Psoas muscle (tissue), 8 donors: ENCODE data around the gene FXYD3. TPM values are rescaled to one million over a fixed set of nuclear protein-coding genes. Genes with fewer than 3 reads are reported as not detected.

ENCODE experiments used
- ATAC-seq, 4 donors: fragments of 200-7000 bp; cut with Tn5 transposase; one replicate each; pipeline ENCODE4 v1.9.1; 2020; ENCODE audit warnings: moderate library complexity in 3 of 4, mild to moderate bottlenecking in 2 of 4
- DNase-seq, 2 donors: peaks; one replicate each; pipeline ENCODE4 v3.0.0-alpha.2; 2020
- H3K27ac ChIP-seq: fragments of 200-600 bp; one replicate; pipeline ENCODE4 v1.8.0; 2022
- H3K27me3 ChIP-seq, 3 donors: fragments of 200-600 bp in 1 of 3; one replicate each; pipeline versions ENCODE4 v1.6.1 to v1.8.0; 2013 to 2022; ENCODE audit warnings: low read length in 2 of 3, mild to moderate bottlenecking in 2 of 3, moderate library complexity in 1 of 3; ENCODE audit not compliant: insufficient read depth in 3 of 3
- H3K36me3 ChIP-seq, 2 donors: fragments of 200-600 bp in 1 of 2; one replicate each; pipeline versions ENCODE4 v1.6.1 to v1.8.0; 2013 to 2022; ENCODE audit warnings: low read depth in 1 of 2, mild to moderate bottlenecking in 1 of 2, moderate library complexity in 1 of 2; ENCODE audit not compliant: insufficient read depth in 1 of 2
- H3K4me1 ChIP-seq: fragments of 200-600 bp; one replicate; pipeline ENCODE4 v1.8.0; 2022
- H3K4me3 ChIP-seq: fragments of 200-600 bp; one replicate; pipeline ENCODE4 v1.8.0; 2022; ENCODE audit warnings: mild to moderate bottlenecking
- H3K9me3 ChIP-seq: fragments of 200-600 bp; one replicate; pipeline ENCODE4 v1.8.0; 2022
- CTCF ChIP-seq: fragments of 200-600 bp; IDR thresholded peaks from one replicate; pipeline ENCODE4 v1.8.0; 2022; ENCODE audit warnings: antibody characterized with exemption
- WGBS, 3 donors: extraction: QIAGEN DNeasy Blood & Tissue Kit; methylation state at CpG; one replicate each; pipeline versions ENCODE4 v1.1.6 to v1.1.7; 2013; 5-methylcytosine and 5-hydroxymethylcytosine counted together
- intact Hi-C, 2 donors: fragments of 100-400 bp; cut with DNase I; formaldehyde crosslinking; loops; one replicate each; pipeline versions ENCODE4 v1.11.0 to v1.14.2; 2022
- polyA plus RNA-seq, 3 donors: library from polyadenylated mRNA; stranded (reverse); fragments of 200-250 nt; gene quantifications; one replicate each; pipeline ENCODE4 v1.2.3, GENCODE V29; 2013
- total RNA-seq, 4 donors: library from RNA; stranded (reverse); fragmentation: NEBNext Ultra II Directional in 2 of 4; extraction: Animal tissue kit (Norgen Biotek cat#: 25700) in 2 of 4; gene quantifications; one replicate each; pipeline versions ENCODE4 v1.2.1 to v1.2.4, GENCODE V29; 2021 to 2023
- donor health status: healthy with polysubstance abuse.
- donor health status: DM: no; HTN: no; CAD: no; lungs with moderate emphysema.
- donor health status: Bipolar disorder and iron deficiency.
- donor health status: healthy.
- donor health status: DM: yes; HTN: yes; CAD: no.
- donor health status: DM: no; HTN: no; CAD: no.
- donor health status: DM: no; HTN: no; CAD: no.
- donor health status: DM: yes; HTN: yes; CAD: no.

Gene FXYD3
- total and polyA plus RNA-seq, 7 donors, result 0.10 to 0.38 (median 0.13) TPM; not detected in 4

GRCh38 chr19:35117116-35117515 lies 1.5 kb downstream of the FXYD3 start:
- no peaks in the 10 kb centered on the region for H3K36me3 ChIP-seq
- ATAC-seq (no peak), DNase-seq (no peak)
- no peaks in the 10 kb centered on the region for H3K27me3 ChIP-seq
- WGBS, 3 donors, result 61 to 71% (median 64%) methylated on average over 8 of the region's 8 CpGs
- no peak for TF ChIP-seq CTCF
- H3K27ac ChIP-seq, result no peak overlapping the region
- intact Hi-C loops, result no loop called here
- no peaks in the 10 kb centered on the region for H3K9me3 ChIP-seq
- no peaks in the 10 kb centered on the region for H3K4me1 ChIP-seq
- H3K4me3 ChIP-seq, result no peak overlapping the region

- TF ChIP-seq CTCF, result no peak
- Histone ChIP-seq H3K4me1 (no peaks in the 10 kb centered on the region), H3K9me3 (no peaks in the 10 kb centered on the region), H3K27me3 (no peaks in the 10 kb centered on the region), H3K27ac (no peak overlapping the region), H3K4me3 (no peak overlapping the region), H3K36me3 (no peaks in the 10 kb centered on the region)
- 75 to 83% (median 81%) methylated on average over 11 of the region's 11 CpGs for WGBS, 3 donors
- no peak for DNase-seq
- intact Hi-C loops, result no loop called here
- no peak for ATAC-seq
Measured at GRCh38 chr19:35117799-35118198, 2.2 kb downstream of the FXYD3 start.

- no peak for TF ChIP-seq CTCF
- no peak for ATAC-seq
- 88 to 89% (median 89%) methylated on average over 12 to 13 of the region's 13 CpGs for WGBS, 3 donors
- Histone ChIP-seq H3K4me1 (peaks cover 5% of the 10 kb centered on the region), H3K36me3 (no peaks in the 10 kb centered on the region), H3K4me3 (no peak overlapping the region), H3K9me3 (no peaks in the 10 kb centered on the region), H3K27ac (no peak overlapping the region), H3K27me3 (no peaks in the 10 kb centered on the region)
- DNase-seq, result no peak
- intact Hi-C loops, result no loop called here
Measured at GRCh38 chr19:35118268-35119020, 2.8 kb downstream of the FXYD3 start.

- no peak overlapping the region for H3K27ac ChIP-seq
Measured at GRCh38 chr19:35119091-35119490, 3.5 kb downstream of the FXYD3 start.

More at GRCh38 chr19:35119091-35119490, 3.5 kb downstream of the FXYD3 start:
- H3K9me3 ChIP-seq, result no peaks in the 10 kb centered on the region
- ATAC-seq (no peak), DNase-seq (no peak)
- intact Hi-C loops, result no loop called here
- H3K4me3 ChIP-seq, result no peak overlapping the region
- no peaks in the 10 kb centered on the region for H3K36me3 ChIP-seq
- H3K4me1 ChIP-seq, result peaks cover 8% of the 10 kb centered on the region
- no peaks in the 10 kb centered on the region for H3K27me3 ChIP-seq
- no peak for TF ChIP-seq CTCF
- WGBS, 3 donors, result 81 to 87% (median 84%) methylated on average over 14 of the region's 14 CpGs
